GM12873 (cell line): ENCODE data around the gene TLE3.
A peak's percentile ranks its signal among the peaks of the same experiment; 100 is the strongest.

Source experiments
- TF ChIP-seq, protein P1 (sequence below): IDR thresholded peaks from 2 replicates; pipeline ENCODE4 v1.5.1; 2012; ENCODE audit warnings: low read depth, mild to moderate bottlenecking, moderate library complexity, low read length, control low read depth; ENCODE audit not compliant: insufficient read depth; ENCODE audit errors: missing control alignments

TLE3 gene

DNA sequence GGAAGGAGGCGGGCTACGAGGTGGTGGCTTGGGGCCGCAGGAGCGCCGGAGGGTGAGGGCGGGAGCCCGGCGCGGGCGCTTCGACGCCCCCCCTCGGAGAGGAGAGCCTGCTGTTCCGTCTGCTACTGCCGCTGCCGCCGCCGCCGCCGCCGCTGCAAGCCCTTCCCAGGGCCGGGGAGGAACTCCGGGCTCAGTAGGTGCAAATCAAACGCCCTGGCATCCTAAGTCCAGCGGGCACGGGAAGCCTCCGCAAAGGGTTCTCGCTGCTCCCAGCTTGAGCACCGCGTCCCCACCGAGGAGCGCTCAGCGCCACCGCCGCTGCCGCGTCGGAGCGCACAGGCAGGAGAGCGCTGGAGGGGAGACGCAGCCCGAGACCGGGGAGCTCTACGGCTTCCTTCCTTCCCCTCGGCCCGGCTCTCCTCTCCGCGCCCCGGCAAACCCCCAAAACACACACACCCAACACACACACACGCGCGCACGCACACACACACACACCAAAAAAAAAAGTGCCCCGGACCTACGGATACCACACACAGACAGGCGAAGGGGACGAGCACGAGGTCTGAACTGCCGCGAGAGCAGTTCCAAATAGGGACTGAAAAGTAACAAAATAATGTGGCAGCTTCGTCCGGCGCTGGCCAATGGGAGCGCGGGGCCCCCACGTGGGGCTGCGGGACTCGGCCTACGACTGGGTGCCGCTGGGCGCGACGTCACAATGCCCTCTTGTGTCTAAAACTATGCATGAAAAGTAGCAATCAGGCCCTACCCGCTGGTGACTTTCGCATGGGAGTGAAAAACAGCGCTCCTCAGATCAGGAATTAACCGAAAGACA, at the start of gene TLE3:
Gene TLE3 (minus strand): TSS at position 597 of the 832 bp plus-strand sequence. CDS start 1,119 bp downstream, outside the sequence.
- TF ChIP-seq, protein P1, sequence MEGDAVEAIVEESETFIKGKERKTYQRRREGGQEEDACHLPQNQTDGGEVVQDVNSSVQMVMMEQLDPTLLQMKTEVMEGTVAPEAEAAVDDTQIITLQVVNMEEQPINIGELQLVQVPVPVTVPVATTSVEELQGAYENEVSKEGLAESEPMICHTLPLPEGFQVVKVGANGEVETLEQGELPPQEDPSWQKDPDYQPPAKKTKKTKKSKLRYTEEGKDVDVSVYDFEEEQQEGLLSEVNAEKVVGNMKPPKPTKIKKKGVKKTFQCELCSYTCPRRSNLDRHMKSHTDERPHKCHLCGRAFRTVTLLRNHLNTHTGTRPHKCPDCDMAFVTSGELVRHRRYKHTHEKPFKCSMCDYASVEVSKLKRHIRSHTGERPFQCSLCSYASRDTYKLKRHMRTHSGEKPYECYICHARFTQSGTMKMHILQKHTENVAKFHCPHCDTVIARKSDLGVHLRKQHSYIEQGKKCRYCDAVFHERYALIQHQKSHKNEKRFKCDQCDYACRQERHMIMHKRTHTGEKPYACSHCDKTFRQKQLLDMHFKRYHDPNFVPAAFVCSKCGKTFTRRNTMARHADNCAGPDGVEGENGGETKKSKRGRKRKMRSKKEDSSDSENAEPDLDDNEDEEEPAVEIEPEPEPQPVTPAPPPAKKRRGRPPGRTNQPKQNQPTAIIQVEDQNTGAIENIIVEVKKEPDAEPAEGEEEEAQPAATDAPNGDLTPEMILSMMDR = peak; percentile 41

GRCh38 chr15:70147178-70147760, 49.6 kb upstream of the TLE3 start:
- TF ChIP-seq, protein P1 = no peak

DNA sequence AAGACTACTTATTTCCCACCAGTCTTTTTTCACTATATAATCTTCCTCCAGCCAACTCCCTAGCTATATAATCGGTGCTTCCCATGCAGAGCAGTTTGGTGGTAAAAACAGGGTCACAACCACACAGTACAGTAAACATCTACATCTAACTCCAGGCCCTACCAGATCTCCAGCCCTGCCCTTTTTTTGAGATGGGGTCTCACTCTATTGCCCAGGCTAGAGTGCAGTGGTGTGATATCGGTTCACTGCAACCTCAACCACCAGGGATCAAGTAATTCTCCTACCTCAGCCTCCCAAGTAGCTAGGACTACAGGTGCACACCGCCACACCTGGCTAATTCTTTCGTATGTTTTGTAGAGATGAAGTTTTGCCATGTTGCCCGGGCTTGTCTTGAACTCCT, 49.1 kb upstream of the TLE3 start:
- TF ChIP-seq, protein P1 = no peak

DNA sequence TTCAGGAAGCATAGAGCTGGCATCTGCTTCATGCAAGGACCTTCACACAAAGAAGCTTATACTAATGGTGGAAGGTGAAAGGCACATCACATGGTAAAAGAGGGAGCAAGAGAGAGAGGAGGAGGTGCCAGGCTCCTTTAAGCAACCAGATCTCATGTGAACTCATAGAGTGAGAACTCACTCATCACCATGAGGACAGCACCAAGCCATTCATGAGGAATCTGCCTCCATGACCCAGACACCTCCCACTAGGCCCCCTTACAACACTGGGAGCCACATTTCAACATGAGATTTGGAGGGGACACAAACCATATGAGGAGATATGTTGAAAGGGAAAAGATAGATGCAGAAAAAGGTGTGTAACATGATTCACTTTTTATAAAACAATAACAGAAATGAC, 48.4 kb upstream of the TLE3 start:
- TF ChIP-seq, protein P1 = no peak

GRCh38 chr15:70145261-70145660, 47.5 kb upstream of the TLE3 start:
- TF ChIP-seq, protein P1 = no peak

- TF ChIP-seq, protein P1 = no peak
Measured at GRCh38 chr15:70142322-70143191, 44.8 kb upstream of the TLE3 start.

GRCh38 chr15:70142072-70142321, 44.3 kb upstream of the TLE3 start:
- TF ChIP-seq, protein P1 = no peak
